DND-41 (cell line): Measurements from ENCODE around the gene EREG.

ENCODE experiments used
- ATAC-seq: fragments of 200-7000 bp; cut with Tn5 transposase; 3 replicates; pipeline ENCODE4 v1.9.1; 2021; ENCODE audit warnings: low read depth; ENCODE audit not compliant: insufficient read depth
- DNase-seq: peaks from one replicate; pipeline ENCODE4 v3.0.0-alpha.2; 2020
- H2AFZ ChIP-seq: 2 replicates; pipeline ENCODE4 v1.6.0; 2012; ENCODE audit warnings: low read depth, low read length
- H3K27ac ChIP-seq: 2 replicates; pipeline ENCODE4 v1.5.1; 2012; ENCODE audit warnings: low read length, inconsistent platforms
- H3K27me3 ChIP-seq: fragments of 200-600 bp; sonication (generic); 2 replicates; pipeline ENCODE4 v1.6.0; 2012; ENCODE audit warnings: low read length, mild to moderate bottlenecking, inconsistent platforms; ENCODE audit not compliant: insufficient read depth, poor library complexity
- H3K36me3 ChIP-seq: 2 replicates; pipeline ENCODE4 v1.5.1; 2012; ENCODE audit warnings: low read length, inconsistent platforms; ENCODE audit not compliant: insufficient read depth
- H3K4me1 ChIP-seq: 2 replicates; pipeline ENCODE4 v1.5.1; 2012; ENCODE audit warnings: mild to moderate bottlenecking, low read length; ENCODE audit not compliant: insufficient read depth
- H3K4me2 ChIP-seq: 2 replicates; pipeline ENCODE4 v1.6.0; 2012; ENCODE audit warnings: mild to moderate bottlenecking, moderate library complexity, low read length, inconsistent platforms; ENCODE audit not compliant: insufficient read depth
- H3K4me3 ChIP-seq, 2 experiments: fragments of 200-600 bp in 1 of 2; shearing (Covaris generic) in 1 of 2; 2 replicates each; pipeline ENCODE4 v1.5.1; 2012 to 2016; ENCODE audit warnings: inconsistent platforms in 2 of 2, low read length in 2 of 2, mild to moderate bottlenecking in 2 of 2, low read depth in 1 of 2, moderate library complexity in 1 of 2
- H3K79me2 ChIP-seq: 2 replicates; pipeline ENCODE4 v1.6.0; 2012; ENCODE audit warnings: low read length, inconsistent platforms; ENCODE audit not compliant: insufficient read depth
- H3K9ac ChIP-seq: 2 replicates; pipeline ENCODE4 v1.6.0; 2012; ENCODE audit warnings: low read depth, mild to moderate bottlenecking, inconsistent platforms, low read length, moderate library complexity
- H3K9me3 ChIP-seq: 2 replicates; pipeline ENCODE4 v1.5.1; 2012; ENCODE audit warnings: low read length, moderate library complexity, mild to moderate bottlenecking, inconsistent platforms; ENCODE audit not compliant: insufficient read depth, severe bottlenecking
- H4K20me1 ChIP-seq: 2 replicates; pipeline ENCODE4 v1.6.0; 2012; ENCODE audit warnings: low read length; ENCODE audit not compliant: insufficient read depth
- CTCF ChIP-seq: IDR thresholded peaks from 2 replicates; pipeline ENCODE4 v1.5.1; 2012; ENCODE audit warnings: borderline replicate concordance, low read length, moderate library complexity, mild to moderate bottlenecking; ENCODE audit not compliant: poor library complexity, severe bottlenecking; ENCODE audit errors: extremely low read depth
- EZH2 ChIP-seq: IDR thresholded peaks from 3 replicates; pipeline ENCODE4 v1.6.1; 2012; ENCODE audit warnings: borderline replicate concordance, low read depth, mild to moderate bottlenecking, moderate library complexity, low read length, inconsistent platforms; ENCODE audit not compliant: severe bottlenecking

The EREG gene

GRCh38 chr4:74330295-74330750 is 34.6 kb upstream of the EREG start:
- Histone ChIP-seq H3K9ac (no peak overlapping the region), H3K36me3 (no peaks in the 10 kb centered on the region)

GRCh38 chr4:74331252-74331651 is 33.7 kb upstream of the EREG start:
- Histone ChIP-seq H3K79me2 (no peaks in the 10 kb centered on the region), H4K20me1 (no peaks in the 10 kb centered on the region), H3K27ac (no peak overlapping the region), H3K9ac (no peak overlapping the region), H3K36me3 (no peaks in the 10 kb centered on the region), H3K4me1 (no peaks in the 10 kb centered on the region), H3K4me2 (no peak overlapping the region), H3K27me3 (no peaks in the 10 kb centered on the region), H3K9me3 (no peaks in the 10 kb centered on the region), H3K4me3 (no peak overlapping the region), H2AFZ (no peak overlapping the region)
- TF ChIP-seq CTCF (no peak), EZH2 (no peak)
- DNase-seq (no peak), ATAC-seq (no peak)

More at GRCh38 chr4:74330295-74330750, 34.6 kb upstream of the EREG start:
- Histone ChIP-seq H3K9me3 (no peaks in the 10 kb centered on the region), H3K4me2 (no peak overlapping the region), H3K27me3 (no peaks in the 10 kb centered on the region), H3K4me3 (no peak overlapping the region), H2AFZ (no peak overlapping the region), H3K4me1 (no peaks in the 10 kb centered on the region), H3K79me2 (no peaks in the 10 kb centered on the region), H4K20me1 (no peaks in the 10 kb centered on the region), H3K27ac (no peak overlapping the region)
- no peak for DNase-seq
- no peak for TF ChIP-seq EZH2
- no peak for TF ChIP-seq CTCF
- no peak for ATAC-seq

GRCh38 chr4:74331944-74332343 is 33.0 kb upstream of the EREG start:
- Histone ChIP-seq H3K9ac (no peak overlapping the region), H3K79me2 (no peaks in the 10 kb centered on the region), H3K4me2 (no peak overlapping the region), H3K4me1 (no peaks in the 10 kb centered on the region), H4K20me1 (no peaks in the 10 kb centered on the region), H3K36me3 (no peaks in the 10 kb centered on the region), H3K4me3 (no peak overlapping the region), H3K27ac (no peak overlapping the region), H2AFZ (no peak overlapping the region), H3K27me3 (no peaks in the 10 kb centered on the region), H3K9me3 (no peaks in the 10 kb centered on the region)
- TF ChIP-seq CTCF, result no peak
- no peak for TF ChIP-seq EZH2
- ATAC-seq, result no peak
- no peak for DNase-seq

GRCh38 chr4:74334636-74335035 is 30.3 kb upstream of the EREG start:
- H3K9ac ChIP-seq, result no peak overlapping the region
- no peak overlapping the region for H3K27ac ChIP-seq
- H3K4me1 ChIP-seq, result no peaks in the 10 kb centered on the region
- no peak for ATAC-seq
- no peak for DNase-seq
- no peaks in the 10 kb centered on the region for H3K79me2 ChIP-seq
- H3K4me3 ChIP-seq, result no peak overlapping the region
- H3K9me3 ChIP-seq, result no peaks in the 10 kb centered on the region
- H3K27me3 ChIP-seq, result no peaks in the 10 kb centered on the region
- TF ChIP-seq CTCF (no peak), EZH2 (no peak)
- H3K36me3 ChIP-seq, result no peaks in the 10 kb centered on the region
- no peaks in the 10 kb centered on the region for H4K20me1 ChIP-seq
- no peak overlapping the region for H2AFZ ChIP-seq
- no peak overlapping the region for H3K4me2 ChIP-seq
